Tracheal epithelial cell (primary cell): Measurements from ENCODE around the gene PTMA. TPM values are rescaled to one million over a fixed set of nuclear protein-coding genes. Genes with fewer than 3 reads are reported as not detected.

Experiments
- total RNA-seq: library from RNA; depleted of rRNA; stranded (reverse); fragments of >200 nt; gene quantifications from 2 replicates; pipeline ENCODE4 v1.2.1, GENCODE V29; 2014

PTMA gene
- total RNA-seq: 514 and 693 TPM in 2 replicates

GRCh38 chr2:231707927-231708772, at the start of gene PTMA:
TSS of gene PTMA (plus strand) at chr2:231708525. CDS start at chr2:231708707, 182 bp downstream.

Other genes with a start within 250 kb of the PTMA start
- 160 and 163 TPM in 2 replicates for gene NCL, start 244.0 kb upstream of the PTMA start, total RNA-seq
- gene NMUR1, start 178.1 kb upstream of the PTMA start, total RNA-seq: not detected in 2 replicates
- not detected in 2 replicates for gene TEX44, start 115.7 kb upstream of the PTMA start, total RNA-seq
- gene PDE6D, start 72.8 kb downstream of the PTMA start, total RNA-seq: 13.0 and 13.6 TPM in 2 replicates
- 9.2 and 10.1 TPM in 2 replicates for gene COPS7B, start 77.9 kb downstream of the PTMA start, total RNA-seq
- gene NPPC, start 217.9 kb downstream of the PTMA start, total RNA-seq: 0.24 TPM in 1 of 2 replicates, not detected in the other